OCI-LY1 (cell line): Measurements from ENCODE around the gene SERINC5.

ENCODE experiments used
- H2AFZ ChIP-seq: fragments of 200-600 bp; sonication (generic), shearing (Covaris generic); 2 replicates; pipeline ENCODE4 v1.6.0; 2014; ENCODE audit warnings: antibody characterized with exemption, mild to moderate bottlenecking, low read length
- H3F3A ChIP-seq: fragments of 200-600 bp; sonication (generic), shearing (Covaris generic); 2 replicates; pipeline ENCODE4 v1.6.0; 2014; ENCODE audit warnings: mild to moderate bottlenecking, antibody characterized with exemption, low read length, moderate library complexity; ENCODE audit not compliant: insufficient read depth
- H3K27ac ChIP-seq: fragments of 200-600 bp; sonication (generic); 2 replicates; pipeline ENCODE4 v1.5.1; 2014; ENCODE audit warnings: low read length, mixed run types, mild to moderate bottlenecking, low read depth; ENCODE audit not compliant: poor library complexity, severe bottlenecking
- H3K27me3 ChIP-seq: fragments of 200-600 bp; sonication (generic); 2 replicates; pipeline ENCODE4 v1.6.0; 2014; ENCODE audit warnings: antibody characterized with exemption, mild to moderate bottlenecking, low read length, moderate library complexity; ENCODE audit not compliant: insufficient read depth
- H3K36me3 ChIP-seq: fragments of 200-600 bp; sonication (generic); 2 replicates; pipeline ENCODE4 v1.6.1; 2014; ENCODE audit warnings: mild to moderate bottlenecking, antibody characterized with exemption, low read length, moderate library complexity, mixed read lengths; ENCODE audit not compliant: insufficient read depth
- H3K4me1 ChIP-seq: fragments of 200-600 bp; sonication (generic); 2 replicates; pipeline ENCODE4 v1.5.1; 2014; ENCODE audit warnings: mild to moderate bottlenecking, low read length, moderate library complexity; ENCODE audit not compliant: insufficient read depth, severe bottlenecking
- H3K4me2 ChIP-seq: fragments of 200-600 bp; sonication (generic), shearing (Covaris generic); 2 replicates; pipeline ENCODE4 v1.6.1; 2014; ENCODE audit warnings: low read length
- H3K4me3 ChIP-seq: fragments of 200-600 bp; sonication (generic); 2 replicates; pipeline ENCODE4 v1.5.1; 2014; ENCODE audit warnings: low read length, low read depth, mild to moderate bottlenecking, mixed read lengths; ENCODE audit not compliant: poor library complexity, severe bottlenecking
- H3K79me2 ChIP-seq: fragments of 200-600 bp; shearing (Covaris generic); 2 replicates; pipeline ENCODE4 v1.6.1; 2016; ENCODE audit warnings: mixed run types, low read length, mixed read lengths; ENCODE audit not compliant: insufficient read depth
- H3K9ac ChIP-seq: fragments of 200-600 bp; sonication (generic), shearing (Covaris generic); 2 replicates; pipeline ENCODE4 v1.6.1; 2014; ENCODE audit warnings: mild to moderate bottlenecking, low read length, mixed read lengths
- H3K9me2 ChIP-seq: fragments of 200-600 bp; sonication (generic), shearing (Covaris generic); 2 replicates; pipeline ENCODE4 v1.6.1; 2014; ENCODE audit warnings: low read depth, mild to moderate bottlenecking, low read length, mixed read lengths
- H3K9me3 ChIP-seq: fragments of 200-600 bp; shearing (Covaris generic); 2 replicates; pipeline ENCODE4 v1.6.1; 2014; ENCODE audit warnings: low read length, mixed read lengths
- H4K20me1 ChIP-seq: fragments of 200-600 bp; sonication (generic), shearing (Covaris generic); 2 replicates; pipeline ENCODE4 v1.6.0; 2016; ENCODE audit warnings: mild to moderate bottlenecking, low read length; ENCODE audit not compliant: insufficient read depth
- EZH2 ChIP-seq: fragments of 200-600 bp; sonication (generic), shearing (Covaris generic); IDR thresholded peaks from 2 replicates; pipeline ENCODE4 v1.8.0; 2017; ENCODE audit warnings: borderline replicate concordance, mixed run types, mild to moderate bottlenecking, antibody characterized with exemption, low read length, moderate library complexity, mixed read lengths
- TF ChIP-seq, protein P1 (sequence below): fragments of 200-600 bp; sonication (generic), shearing (Covaris generic); IDR thresholded peaks from 2 replicates; pipeline ENCODE4 v1.5.1; 2017; ENCODE audit warnings: mild to moderate bottlenecking, antibody characterized with exemption, low read length, moderate library complexity, mixed read lengths

SERINC5 gene

GRCh38 chr5:80251636-80252035 is 4.2 kb downstream of the SERINC5 start:
- Histone ChIP-seq H3F3A (no peaks in the 10 kb centered on the region), H4K20me1 (no peaks in the 10 kb centered on the region), H3K79me2 (peaks cover 93% of the 10 kb centered on the region), H3K4me2 (peak overlapping the region; percentile 90), H2AFZ (no peak overlapping the region), H3K27me3 (no peaks in the 10 kb centered on the region), H3K9me2 (no peaks in the 10 kb centered on the region), H3K4me3 (peak overlapping the region; percentile 81), H3K9me3 (no peaks in the 10 kb centered on the region), H3K4me1 (peaks cover 70% of the 10 kb centered on the region), H3K36me3 (peaks cover 56% of the 10 kb centered on the region), H3K27ac (peak overlapping the region; percentile 57), H3K9ac (no peak overlapping the region)
- TF ChIP-seq EZH2 = no peak
- TF ChIP-seq, protein P1, sequence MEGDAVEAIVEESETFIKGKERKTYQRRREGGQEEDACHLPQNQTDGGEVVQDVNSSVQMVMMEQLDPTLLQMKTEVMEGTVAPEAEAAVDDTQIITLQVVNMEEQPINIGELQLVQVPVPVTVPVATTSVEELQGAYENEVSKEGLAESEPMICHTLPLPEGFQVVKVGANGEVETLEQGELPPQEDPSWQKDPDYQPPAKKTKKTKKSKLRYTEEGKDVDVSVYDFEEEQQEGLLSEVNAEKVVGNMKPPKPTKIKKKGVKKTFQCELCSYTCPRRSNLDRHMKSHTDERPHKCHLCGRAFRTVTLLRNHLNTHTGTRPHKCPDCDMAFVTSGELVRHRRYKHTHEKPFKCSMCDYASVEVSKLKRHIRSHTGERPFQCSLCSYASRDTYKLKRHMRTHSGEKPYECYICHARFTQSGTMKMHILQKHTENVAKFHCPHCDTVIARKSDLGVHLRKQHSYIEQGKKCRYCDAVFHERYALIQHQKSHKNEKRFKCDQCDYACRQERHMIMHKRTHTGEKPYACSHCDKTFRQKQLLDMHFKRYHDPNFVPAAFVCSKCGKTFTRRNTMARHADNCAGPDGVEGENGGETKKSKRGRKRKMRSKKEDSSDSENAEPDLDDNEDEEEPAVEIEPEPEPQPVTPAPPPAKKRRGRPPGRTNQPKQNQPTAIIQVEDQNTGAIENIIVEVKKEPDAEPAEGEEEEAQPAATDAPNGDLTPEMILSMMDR = no peak

DNA sequence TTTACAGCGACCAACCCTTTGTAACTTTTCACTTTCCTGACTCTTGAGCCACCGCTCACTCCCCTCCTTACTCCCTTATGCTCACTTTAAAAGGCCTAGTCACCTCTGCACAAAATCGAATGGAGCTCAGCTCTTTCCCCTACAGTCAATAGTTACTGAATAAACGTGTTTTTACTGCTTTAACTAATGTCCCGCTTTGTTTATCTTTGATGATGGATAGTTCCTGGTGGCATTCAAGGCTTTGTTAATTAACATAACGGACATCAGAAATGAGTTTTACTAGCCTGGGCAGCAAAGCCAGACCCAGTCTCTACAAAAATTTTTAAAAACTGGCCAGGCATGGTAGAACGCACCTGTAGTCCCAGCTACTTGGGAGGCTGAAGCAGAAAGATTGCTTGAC is 5.0 kb downstream of the SERINC5 start:
- Histone ChIP-seq H3K9me3 (no peaks in the 10 kb centered on the region), H3K9me2 (no peaks in the 10 kb centered on the region), H3K36me3 (peaks cover 65% of the 10 kb centered on the region), H3K79me2 (peaks cover 98% of the 10 kb centered on the region), H4K20me1 (no peaks in the 10 kb centered on the region), H3K9ac (no peak overlapping the region), H3K4me3 (no peak overlapping the region), H3K27me3 (no peaks in the 10 kb centered on the region), H3K27ac (no peak overlapping the region), H3K4me2 (no peak overlapping the region), H2AFZ (no peak overlapping the region), H3K4me1 (peaks cover 73% of the 10 kb centered on the region), H3F3A (no peaks in the 10 kb centered on the region)
- no peak for TF ChIP-seq EZH2
- TF ChIP-seq, protein P1 = no peak

- H3K27ac ChIP-seq = no peak overlapping the region
- H3K9me2 ChIP-seq = no peaks in the 10 kb centered on the region
- no peak overlapping the region for H2AFZ ChIP-seq
- H3K79me2 ChIP-seq = peaks cover 99% of the 10 kb centered on the region
- no peaks in the 10 kb centered on the region for H4K20me1 ChIP-seq
- no peaks in the 10 kb centered on the region for H3K27me3 ChIP-seq
- H3F3A ChIP-seq = no peaks in the 10 kb centered on the region
- H3K9me3 ChIP-seq = peaks cover 4% of the 10 kb centered on the region; the same call in 1 of the 2 replicates
- no peak for TF ChIP-seq EZH2
- TF ChIP-seq, protein P1 = no peak
- no peak overlapping the region for H3K4me2 ChIP-seq
- H3K4me3 ChIP-seq = no peak overlapping the region
- no peak overlapping the region for H3K9ac ChIP-seq
- H3K36me3 ChIP-seq = peaks cover 70% of the 10 kb centered on the region
- peaks cover 73% of the 10 kb centered on the region for H3K4me1 ChIP-seq
These were observed 5.9 kb downstream of the SERINC5 start for GRCh38 chr5:80249901-80250300.
